Upper lobe of left lung (tissue), 6 donors: ENCODE results near the gene KLHL17. TPM values are rescaled to one million over a fixed set of nuclear protein-coding genes. Genes with fewer than 3 reads are reported as not detected.
A peak's percentile ranks its signal among the peaks of the same experiment; 100 is the strongest.

Experiments used
- ATAC-seq, 2 donors: fragments of 200-7000 bp; cut with Tn5 transposase; one replicate each; pipeline ENCODE4 v1.9.1; 2022; ENCODE audit warnings: mild to moderate bottlenecking in 2 of 2, moderate library complexity in 2 of 2; ENCODE audit not compliant: low FRiP score in 2 of 2
- DNase-seq, 2 donors: peaks; one replicate each; pipeline ENCODE4 v3.0.0-alpha.2; 2019 to 2020
- H3K27ac ChIP-seq, 4 donors: fragments of 200-600 bp; sonication (generic); one replicate each; pipeline ENCODE4 v1.5.1; 2016 to 2019
- H3K27me3 ChIP-seq, 4 donors: fragments of 200-600 bp; sonication (generic); one replicate each; pipeline ENCODE4 v1.5.1; 2017 to 2019
- H3K36me3 ChIP-seq, 4 donors: fragments of 200-600 bp; sonication (generic); one replicate each; pipeline ENCODE4 v1.5.1; 2016 to 2019
- H3K4me1 ChIP-seq, 4 donors: fragments of 200-600 bp; sonication (generic); one replicate each; pipeline ENCODE4 v1.5.1; 2018 to 2019
- H3K4me3 ChIP-seq, 4 donors: fragments of 200-600 bp; sonication (generic); one replicate each; pipeline ENCODE4 v1.5.1; 2017 to 2019; ENCODE audit warnings: mild to moderate bottlenecking in 2 of 4, moderate library complexity in 1 of 4
- H3K9me3 ChIP-seq, 4 donors: fragments of 200-600 bp; sonication (generic); one replicate each; pipeline ENCODE4 v1.5.1; 2018 to 2019
- EP300 ChIP-seq, 4 donors: sonication (generic); formaldehyde crosslinking; IDR thresholded peaks; one replicate each; pipeline ENCODE4 v1.5.1; 2017; ENCODE audit warnings: antibody characterized with exemption in 4 of 4, control low read depth in 2 of 4
- POLR2A ChIP-seq, 4 donors: fragments of 450-650 bp; IDR thresholded peaks; one replicate each; pipeline ENCODE4 v1.5.1; 2016 to 2017; ENCODE audit warnings: antibody characterized with exemption in 4 of 4, mild to moderate bottlenecking in 2 of 4
- POLR2AphosphoS5 ChIP-seq, 2 donors: sonication (generic); formaldehyde crosslinking; IDR thresholded peaks; one replicate each; pipeline ENCODE4 v1.5.1; 2017; ENCODE audit warnings: antibody characterized with exemption in 2 of 2
- WGBS, 2 donors: methylation state at CpG; one replicate each; pipeline ENCODE4 v1.1.5; 2017 to 2018; 5-methylcytosine and 5-hydroxymethylcytosine counted together
- total RNA-seq, 6 donors: library from RNA; depleted of rRNA in 4 of 6; stranded (reverse); fragments of >200 nt in 4 of 6; gene quantifications; one replicate each; pipeline versions ENCODE4 v1.1.0 to v1.2.1, GENCODE V29; 2016 to 2021
- TF ChIP-seq, protein P1 (sequence below), 6 experiments: fragments of 450-650 bp in 4 of 6; fragments of 200-600 bp in 2 of 6; sonication (generic) in 2 of 6; IDR thresholded peaks; one replicate each; pipeline ENCODE4 v1.5.1; 2016 to 2019; ENCODE audit warnings: antibody characterized with exemption in 6 of 6
- donor health status: DM: no; HTN: no; CAD: no; lungs with moderate emphysema.
- donor health status: DM: no; HTN: yes; CAD: no; lungs with severe emphysema.

The KLHL17 gene
- total RNA-seq, 6 donors from 2014 or later, result 4.7 to 45.1 (median 16.5) TPM

DNA sequence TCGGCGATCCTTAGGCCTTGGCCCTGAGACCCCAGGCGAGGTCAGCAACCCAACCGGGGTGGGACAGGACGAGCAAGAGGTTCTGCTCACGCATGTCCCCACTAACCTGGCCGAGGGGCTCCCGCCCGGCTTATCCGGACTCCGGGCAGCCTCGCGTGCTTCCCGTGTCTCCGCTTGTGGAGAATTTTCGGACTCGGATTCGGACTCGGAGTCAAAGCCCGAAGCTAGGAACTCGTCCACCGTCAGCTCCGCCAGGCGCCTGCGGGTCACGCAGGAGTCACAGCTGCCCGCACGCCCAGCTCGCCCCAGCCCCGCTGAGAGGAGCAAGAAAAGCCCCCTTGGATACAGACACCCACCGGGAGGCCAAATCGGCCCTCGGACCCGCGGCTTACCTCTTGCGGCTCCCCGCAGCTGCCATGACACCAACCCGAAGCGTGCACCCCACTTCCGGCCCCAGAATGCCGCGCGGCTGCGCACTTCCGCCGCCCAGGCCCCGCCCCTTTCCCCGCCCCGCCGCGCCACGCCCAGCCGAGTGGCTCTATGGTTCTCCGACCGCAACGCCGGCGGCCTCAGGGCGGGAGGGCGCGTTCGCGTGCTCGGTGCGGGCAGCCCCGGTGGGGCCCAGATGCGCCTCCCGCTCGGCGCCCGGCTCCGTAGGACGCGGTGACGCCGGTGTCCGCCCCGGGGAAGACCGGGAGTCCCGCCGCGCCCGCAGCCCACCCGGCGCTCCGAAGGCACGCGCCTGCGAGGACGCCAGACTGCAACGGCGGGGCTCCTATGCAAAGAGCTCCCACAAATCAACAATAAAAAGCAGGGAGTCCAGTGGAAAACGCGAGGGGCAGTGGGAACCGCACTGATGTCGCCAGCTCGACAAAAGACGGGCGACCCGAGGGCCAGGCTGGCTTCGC lies 1.3 kb upstream of the KLHL17 start, which contains the start of gene NOC2L:
Gene NOC2L (minus strand): TSS at position 434 of the 908 bp plus-strand sequence. CDS start 16 bp downstream, at position 418.
- Histone ChIP-seq H3K4me3 (peak within 1 kb of the TSS; percentile 84 to 100 (median 99)), H3K27ac (peak within 1 kb of the TSS in 3 of 4 donors; percentile 47 to 78 (median 73)), H3K27me3 (no peaks in the 10 kb centered on the region), H3K9me3 (no peaks in the 10 kb centered on the region), H3K4me1 (peaks cover 29 to 48% (median 29%) of the 10 kb centered on the region in 4 donors), H3K36me3 (peaks cover 9 to 47% (median 35%) of the 10 kb centered on the region in 4 donors)
- DNase-seq (peak; percentile 91 to 100), ATAC-seq (peak; percentile 94 to 97)
- TF ChIP-seq POLR2AphosphoS5 (IDR thresholded peaks at IDR 0.05) (peak; percentile 67 to 74), POLR2A (IDR thresholded peaks at IDR 0.05) (peak in 1 of 4 donors; percentile 57), EP300 (IDR thresholded peaks at IDR 0.05) (no peak)
- TF ChIP-seq, protein P1, sequence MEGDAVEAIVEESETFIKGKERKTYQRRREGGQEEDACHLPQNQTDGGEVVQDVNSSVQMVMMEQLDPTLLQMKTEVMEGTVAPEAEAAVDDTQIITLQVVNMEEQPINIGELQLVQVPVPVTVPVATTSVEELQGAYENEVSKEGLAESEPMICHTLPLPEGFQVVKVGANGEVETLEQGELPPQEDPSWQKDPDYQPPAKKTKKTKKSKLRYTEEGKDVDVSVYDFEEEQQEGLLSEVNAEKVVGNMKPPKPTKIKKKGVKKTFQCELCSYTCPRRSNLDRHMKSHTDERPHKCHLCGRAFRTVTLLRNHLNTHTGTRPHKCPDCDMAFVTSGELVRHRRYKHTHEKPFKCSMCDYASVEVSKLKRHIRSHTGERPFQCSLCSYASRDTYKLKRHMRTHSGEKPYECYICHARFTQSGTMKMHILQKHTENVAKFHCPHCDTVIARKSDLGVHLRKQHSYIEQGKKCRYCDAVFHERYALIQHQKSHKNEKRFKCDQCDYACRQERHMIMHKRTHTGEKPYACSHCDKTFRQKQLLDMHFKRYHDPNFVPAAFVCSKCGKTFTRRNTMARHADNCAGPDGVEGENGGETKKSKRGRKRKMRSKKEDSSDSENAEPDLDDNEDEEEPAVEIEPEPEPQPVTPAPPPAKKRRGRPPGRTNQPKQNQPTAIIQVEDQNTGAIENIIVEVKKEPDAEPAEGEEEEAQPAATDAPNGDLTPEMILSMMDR (IDR thresholded peaks at IDR 0.05), result no peak
- WGBS, 2 donors, result 0 to 9% methylated on average over 18 to 75 of the region's 101 CpGs

DNA sequence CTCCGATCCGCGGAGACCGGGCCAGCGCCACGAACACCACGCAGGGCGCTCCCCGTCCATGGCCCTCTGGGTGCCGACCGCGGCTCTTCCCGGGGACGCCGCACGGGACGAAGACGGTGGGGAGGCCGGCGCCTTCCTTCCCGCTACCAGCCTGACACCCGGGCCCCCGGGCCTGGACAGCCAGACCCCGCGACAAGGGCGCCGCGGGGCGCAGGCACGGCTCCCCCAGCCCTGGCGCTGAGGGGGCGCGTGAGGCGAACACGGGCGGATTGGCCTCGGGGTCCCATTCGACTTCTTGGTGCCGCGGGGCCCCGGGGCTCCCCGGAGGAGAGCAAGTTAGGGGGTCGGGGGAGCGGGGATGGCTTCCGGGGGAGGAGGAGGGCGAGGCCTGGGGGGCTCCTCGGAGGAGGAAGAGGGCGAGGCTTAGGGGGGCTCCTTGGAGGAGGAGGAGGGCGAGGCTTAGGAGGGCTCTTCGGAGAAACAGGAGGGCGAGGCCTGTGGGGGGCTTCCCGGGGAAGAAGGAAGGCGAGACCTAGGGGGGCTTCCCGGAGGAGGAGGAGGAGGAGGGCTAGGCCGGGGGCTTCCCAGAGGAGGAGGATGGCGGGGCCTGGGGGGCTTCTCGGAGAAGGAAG lies 537 bp upstream of the KLHL17 start:
- 14 to 32% methylated on average over 17 to 28 of the region's 57 CpGs for WGBS, 2 donors

DNA sequence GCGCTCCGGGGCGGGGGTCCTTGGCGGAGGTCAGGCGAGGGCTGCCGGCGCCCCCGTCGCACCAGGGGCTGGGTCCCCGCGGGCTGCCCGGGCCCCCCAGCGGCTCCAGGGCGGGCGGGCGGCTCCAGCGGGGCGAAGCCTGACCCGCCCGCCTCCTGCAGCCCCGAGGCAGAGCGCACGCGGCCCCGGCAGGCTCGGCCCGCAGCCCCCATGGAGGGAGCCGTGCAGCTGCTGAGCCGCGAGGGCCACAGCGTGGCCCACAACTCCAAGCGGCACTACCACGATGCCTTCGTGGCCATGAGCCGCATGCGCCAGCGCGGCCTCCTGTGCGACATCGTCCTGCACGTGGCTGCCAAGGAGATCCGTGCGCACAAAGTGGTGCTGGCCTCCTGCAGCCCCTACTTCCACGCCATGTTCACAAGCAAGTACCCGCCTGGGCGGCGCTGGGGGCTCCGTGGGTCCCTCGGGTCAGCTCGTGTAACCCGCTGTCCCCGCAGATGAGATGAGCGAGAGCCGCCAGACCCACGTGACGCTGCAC lies 817 bp downstream of the KLHL17 start:
- ATAC-seq (no peak), DNase-seq (peak in 1 of 2 donors; percentile 87)
- peak overlapping the region; percentile 83 to 100 (median 92) for H3K4me3 ChIP-seq
- peaks cover 0 to 25% (median 15%) of the 10 kb centered on the region in 4 donors for H3K36me3 ChIP-seq
- H3K27me3 ChIP-seq, result no peaks in the 10 kb centered on the region
- H3K4me1 ChIP-seq, result peaks cover 33 to 53% (median 34%) of the 10 kb centered on the region in 4 donors
- 88 to 91% methylated on average over 13 to 14 of the region's 56 CpGs for whole genome bisulfite sequencing, 2 donors
- H3K27ac ChIP-seq, result peak overlapping the region in 1 of 4 donors; percentile 78
- TF ChIP-seq POLR2AphosphoS5 (IDR thresholded peaks at IDR 0.05) (no peak), EP300 (IDR thresholded peaks at IDR 0.05) (no peak)
- TF ChIP-seq, protein P1 (IDR thresholded peaks at IDR 0.05), result no peak
- no peaks in the 10 kb centered on the region for H3K9me3 ChIP-seq

More for the DNA sequence above, 537 bp upstream of the KLHL17 start:
- H3K9me3 ChIP-seq, result no peaks in the 10 kb centered on the region
- peak in 1 of 2 donors; percentile 23 for ATAC-seq
- peaks cover 29 to 48% (median 29%) of the 10 kb centered on the region in 4 donors for H3K4me1 ChIP-seq
- TF ChIP-seq EP300 (IDR thresholded peaks at IDR 0.05) (no peak), POLR2AphosphoS5 (IDR thresholded peaks at IDR 0.05) (no peak), POLR2A (IDR thresholded peaks at IDR 0.05) (no peak)
- TF ChIP-seq, protein P1 (IDR thresholded peaks at IDR 0.05), result no peak
- peak overlapping the region; percentile 83 to 100 (median 92) for H3K4me3 ChIP-seq
- H3K27ac ChIP-seq, result peak overlapping the region in 1 of 4 donors; percentile 78
- H3K36me3 ChIP-seq, result peaks cover 3 to 39% (median 29%) of the 10 kb centered on the region in 4 donors
- no peaks in the 10 kb centered on the region for H3K27me3 ChIP-seq
- DNase-seq, result peak in 1 of 2 donors; percentile 86

DNA sequence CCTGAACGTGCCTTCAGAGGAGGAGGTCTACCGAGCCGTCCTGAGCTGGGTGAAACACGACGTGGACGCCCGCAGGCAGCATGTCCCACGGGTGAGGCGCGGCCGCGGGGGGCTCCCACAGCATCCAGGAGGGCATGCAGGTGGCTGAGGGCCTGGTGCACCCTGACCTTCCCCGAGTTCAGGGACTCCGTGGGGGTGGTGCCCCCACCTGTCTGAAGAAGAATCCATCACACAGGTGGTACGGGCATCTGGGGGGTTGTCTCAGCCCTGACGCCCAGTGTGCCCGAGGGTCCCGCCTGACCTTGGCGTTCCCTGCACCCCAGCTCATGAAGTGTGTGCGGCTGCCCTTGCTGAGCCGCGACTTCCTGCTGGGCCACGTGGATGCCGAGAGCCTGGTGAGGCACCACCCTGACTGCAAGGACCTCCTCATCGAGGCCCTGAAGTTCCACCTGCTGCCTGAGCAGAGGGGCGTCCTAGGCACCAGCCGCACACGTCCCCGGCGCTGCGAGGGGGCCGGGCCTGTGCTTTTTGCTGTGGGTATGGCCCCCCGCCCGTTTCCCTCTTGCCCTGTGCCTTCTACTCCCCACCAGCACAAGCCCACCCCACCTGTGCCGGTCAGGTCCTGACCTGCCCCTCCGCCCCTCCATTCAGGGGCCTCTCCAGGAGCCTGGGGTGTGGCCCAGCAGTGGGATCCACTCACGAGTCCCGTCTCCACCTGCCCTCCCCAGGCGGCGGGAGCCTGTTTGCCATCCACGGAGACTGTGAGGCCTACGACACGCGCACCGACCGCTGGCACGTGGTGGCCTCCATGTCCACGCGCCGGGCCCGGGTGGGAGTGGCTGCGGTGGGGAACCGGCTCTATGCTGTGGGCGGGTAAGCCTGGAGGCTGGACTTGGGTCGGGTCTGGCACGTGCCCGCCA lies 2.3 kb downstream of the KLHL17 start:
- DNase-seq (peak in 1 of 2 donors; percentile 85), ATAC-seq (no peak)
- Histone ChIP-seq H3K4me1 (peaks cover 37 to 55% (median 42%) of the 10 kb centered on the region in 4 donors), H3K27me3 (no peaks in the 10 kb centered on the region), H3K36me3 (peaks cover 0 to 14% (median 7%) of the 10 kb centered on the region in 4 donors), H3K27ac (no peak overlapping the region), H3K9me3 (no peaks in the 10 kb centered on the region), H3K4me3 (no peak overlapping the region)
- TF ChIP-seq POLR2A (IDR thresholded peaks at IDR 0.05) (no peak), EP300 (IDR thresholded peaks at IDR 0.05) (no peak), POLR2AphosphoS5 (IDR thresholded peaks at IDR 0.05) (no peak)
- TF ChIP-seq, protein P1 (IDR thresholded peaks at IDR 0.05), result no peak
- WGBS, 2 donors, result 94 to 100% methylated on average over 9 to 54 of the region's 57 CpGs
